ENCODE measurements around the gene TCIRG1.

The TCIRG1 gene

GRCh38 chr11:68004551-68005335 lies 34.1 kb upstream of the TCIRG1 start:
- DNase-seq: no peak

- DNase-seq: no peak
Observed at GRCh38 chr11:68006606-68007166, 32.1 kb upstream of the TCIRG1 start.

DNA sequence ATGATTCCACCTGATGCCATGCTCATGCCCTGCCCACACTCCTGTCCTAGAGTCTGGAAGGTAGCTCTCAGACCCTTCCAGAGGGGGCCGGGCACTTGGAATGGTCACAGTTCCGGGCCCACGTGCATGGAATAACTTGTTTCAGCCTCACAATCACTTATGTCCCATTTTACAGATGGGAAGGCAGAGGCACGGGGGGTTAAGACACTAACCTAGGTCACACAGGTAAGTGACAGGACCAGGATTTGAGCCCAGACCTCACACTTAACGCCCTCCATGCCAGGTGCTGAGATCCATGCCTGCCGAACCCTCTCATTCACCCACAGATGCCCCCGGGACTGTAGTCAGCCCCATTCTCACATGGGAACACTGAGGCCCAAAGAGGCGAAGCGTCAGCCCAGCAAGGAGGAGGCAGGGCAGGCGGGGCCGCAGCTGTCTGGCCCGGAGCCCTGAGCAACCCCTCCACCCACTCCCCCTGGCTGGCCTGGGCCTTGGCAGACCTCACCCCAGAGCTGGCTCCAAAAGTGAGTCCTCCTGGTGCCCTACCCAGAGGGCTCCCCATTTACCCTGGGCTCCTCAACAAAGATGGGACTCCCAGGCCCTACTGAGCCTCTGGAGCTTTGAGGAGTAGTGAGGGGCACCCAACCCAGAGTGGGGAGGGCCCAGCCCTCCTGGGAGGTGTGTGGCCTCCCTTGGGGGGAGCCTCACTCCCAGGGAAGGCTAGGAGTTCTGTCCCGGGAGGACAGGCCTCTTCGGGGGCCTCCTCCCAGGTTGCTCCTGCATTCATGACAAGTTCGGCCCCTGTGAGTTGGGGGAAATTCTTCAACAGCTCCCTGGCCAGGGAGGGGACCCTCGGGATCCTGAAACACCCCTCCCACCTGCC lies 31.1 kb upstream of the TCIRG1 start:
- no peak for DNase-seq

GRCh38 chr11:68008381-68009337 lies 30.2 kb upstream of the TCIRG1 start:
- no peak for DNase-seq

DNA sequence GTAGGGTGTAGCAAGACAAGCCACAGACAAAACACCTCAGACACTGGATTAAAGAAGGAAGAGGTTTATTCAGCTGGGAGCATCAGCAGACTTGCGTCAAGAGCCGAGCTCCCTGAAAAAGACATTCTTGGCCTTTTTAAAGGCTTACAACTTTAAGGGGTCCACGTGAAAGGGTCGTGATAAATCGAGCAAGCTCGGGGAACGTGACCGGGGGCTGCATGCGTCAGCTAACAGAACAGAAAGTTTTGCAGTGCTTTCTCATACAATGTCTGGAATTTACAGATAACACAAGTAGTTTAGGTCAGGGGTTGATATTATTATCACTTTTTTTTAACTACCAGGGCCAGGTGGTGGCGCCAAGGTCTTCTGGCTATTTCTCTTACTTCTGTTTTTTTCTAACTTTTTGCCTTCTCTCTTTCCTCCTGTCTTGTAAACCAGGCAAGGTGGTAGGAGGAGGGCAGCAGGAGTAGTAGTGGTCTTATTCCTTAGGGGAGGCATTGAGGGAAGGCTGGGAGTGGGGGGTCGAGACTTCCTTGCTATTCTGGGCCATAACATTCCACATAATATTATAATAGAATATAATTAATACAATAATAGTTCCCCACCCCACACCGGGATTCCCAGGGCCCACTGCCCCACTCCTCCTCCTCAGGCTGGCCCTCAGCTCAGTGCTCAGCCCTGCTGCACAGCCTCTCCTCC lies 29.3 kb upstream of the TCIRG1 start:
- no peak for DNase-seq

DNA sequence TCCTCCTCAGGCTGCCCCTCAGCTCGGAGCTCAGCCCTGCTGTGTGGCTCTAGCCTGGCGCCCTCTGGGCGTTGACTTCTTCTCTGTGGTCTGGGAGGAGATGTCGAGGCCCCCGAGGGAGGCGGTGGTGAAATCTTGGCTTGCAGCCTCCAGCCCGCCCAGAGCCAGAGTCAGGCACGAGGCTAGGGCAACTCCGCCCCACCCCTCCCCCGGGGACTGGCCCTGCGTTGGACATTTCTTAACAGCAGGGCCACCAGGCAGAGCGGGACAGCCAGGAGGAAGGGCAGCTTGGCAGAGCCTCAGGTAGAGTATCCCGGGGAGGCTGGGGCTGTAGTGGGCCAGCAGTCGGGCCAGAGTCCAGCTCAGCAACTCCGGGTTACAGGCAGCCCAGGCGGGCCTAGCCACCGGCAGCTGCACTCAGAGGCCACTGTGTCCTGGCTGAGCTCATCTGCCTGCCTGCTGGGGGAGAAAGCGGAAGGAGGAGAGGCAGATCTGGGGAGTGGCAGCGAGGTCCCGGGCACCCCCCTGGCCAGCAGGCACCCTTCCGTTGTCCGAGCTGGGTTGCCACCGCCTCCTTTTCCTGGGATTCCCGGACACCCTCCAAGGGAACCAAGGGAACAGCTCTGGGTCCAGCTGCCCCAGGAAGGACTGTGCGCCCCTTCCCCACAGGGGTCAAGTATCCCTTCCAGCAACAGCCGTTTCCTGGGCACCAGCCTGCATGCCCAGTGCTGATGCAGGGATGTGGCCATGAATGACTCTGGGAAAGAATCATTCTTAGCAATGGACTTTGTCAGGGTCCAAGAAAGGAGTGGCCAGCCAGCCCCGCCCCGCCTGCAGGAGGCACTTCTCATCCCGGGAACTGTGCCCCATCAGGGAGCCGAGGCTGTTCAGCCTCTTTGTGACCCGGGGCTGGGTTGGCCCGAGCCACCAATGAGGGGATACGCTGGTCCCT lies 28.5 kb upstream of the TCIRG1 start, which contains the start of gene ALDH3B1:
ALDH3B1 (plus strand) TSS at position 238 of the 952 bp plus-strand sequence. CDS start 4,971 bp downstream, outside the sequence.
- no peak for DNase-seq

DNA sequence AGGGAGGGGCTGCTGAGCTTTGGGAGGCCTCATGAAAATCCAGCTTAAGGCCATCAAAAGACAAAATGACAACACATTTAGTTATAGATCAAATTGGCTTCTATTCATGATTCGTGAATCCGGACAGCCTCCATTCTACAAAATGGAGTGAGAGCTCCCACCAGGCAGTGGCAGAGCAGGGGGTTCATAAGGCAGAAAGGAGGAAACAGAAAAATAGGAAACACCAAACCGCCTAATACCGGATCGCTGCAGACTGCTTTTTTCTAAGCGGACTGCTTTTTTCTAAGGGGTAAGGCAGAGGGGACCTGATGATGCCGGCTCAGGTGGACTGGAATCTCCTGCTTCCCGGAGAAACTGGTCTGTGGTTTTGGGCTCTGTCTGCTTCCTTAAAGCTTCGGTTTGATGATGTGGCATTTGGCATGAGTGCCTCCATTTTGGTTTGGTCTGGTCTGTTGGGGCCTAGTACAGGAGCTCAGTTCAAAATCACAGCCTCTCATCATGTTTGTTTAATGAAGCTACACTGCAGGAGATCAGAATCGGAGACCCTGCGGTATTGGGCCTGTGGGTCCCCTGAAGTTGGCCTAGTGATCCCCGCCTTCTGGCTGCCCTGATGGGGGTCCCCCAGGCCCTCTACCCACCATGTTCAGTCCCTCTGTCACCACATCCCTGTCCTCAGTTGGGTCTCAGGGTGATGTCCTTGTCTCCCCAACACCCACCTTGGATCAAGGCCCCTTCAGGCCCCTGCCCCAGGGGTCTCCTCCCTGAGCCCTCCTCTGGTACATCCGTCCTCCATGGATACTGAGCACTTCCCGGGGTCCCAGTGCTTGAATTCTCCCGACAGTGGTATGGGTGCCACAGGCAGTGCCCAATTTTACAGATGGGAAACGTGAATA lies 27.5 kb upstream of the TCIRG1 start:
- no peak for DNase-seq

GRCh38 chr11:68012044-68012842 lies 26.6 kb upstream of the TCIRG1 start:
- no peak for DNase-seq

- no peak for DNase-seq
Observed at GRCh38 chr11:68012843-68013610, 25.8 kb upstream of the TCIRG1 start.

DNA sequence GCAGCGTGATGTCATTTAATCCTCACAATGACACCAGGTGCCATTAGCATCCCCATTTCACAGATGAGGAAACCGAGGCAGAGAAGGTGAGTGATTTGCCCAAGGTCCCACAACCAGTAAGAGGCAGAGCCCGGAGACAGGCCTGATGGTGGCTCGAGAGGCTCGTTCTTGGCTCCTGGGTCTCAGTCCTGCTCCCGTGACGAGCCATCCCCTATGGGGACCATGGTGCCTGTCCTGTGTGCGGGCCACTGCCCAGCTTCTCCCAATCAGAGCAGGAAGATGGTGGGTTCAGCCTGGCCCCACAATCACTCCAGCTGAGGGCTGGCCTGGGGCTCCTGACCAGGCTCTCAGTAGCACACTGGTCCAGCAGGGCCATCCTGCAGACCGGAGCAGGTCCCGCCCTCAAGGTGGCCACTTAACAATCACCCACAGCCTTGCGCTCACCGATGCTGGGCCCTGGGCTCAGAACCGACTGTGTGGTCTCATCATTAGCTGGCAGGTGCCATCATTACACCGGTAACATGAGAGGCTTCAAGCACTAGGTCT lies 25.1 kb upstream of the TCIRG1 start:
- DNase-seq: no peak

GRCh38 chr11:68014157-68014946 lies 24.5 kb upstream of the TCIRG1 start:
- no peak for DNase-seq

- DNase-seq: no peak
Observed at GRCh38 chr11:68014947-68015447, 23.8 kb upstream of the TCIRG1 start.

GRCh38 chr11:68015467-68015866 lies 23.4 kb upstream of the TCIRG1 start:
- no peak for DNase-seq

- DNase-seq: no peak
Observed at GRCh38 chr11:68016161-68016903, 22.5 kb upstream of the TCIRG1 start.

Data from activated CD4-positive, alpha-beta T cell treated with anti-CD3 and anti-CD28 coated beads, Interleukin-2, amount 50 U/mL, for 1 hour (primary cell).